HG03045 (cell line): ENCODE data around the gene CLEC1A.

Experiments
- ATAC-seq: cut with Tn5 transposase; IDR thresholded peaks from one replicate; pipeline ENCODE4 v1.9.1; 2021; ENCODE audit warnings: mild to moderate bottlenecking, moderate library complexity; ENCODE audit not compliant: unreplicated experiment

Gene CLEC1A

GRCh38 chr12:10098791-10099190 is at the start of gene CLEC1A:
Gene CLEC1A, minus strand, starts transcription at chr12:10098985. Its CDS starts 63 bp downstream, at chr12:10098922.
- no peak for ATAC-seq

DNA sequence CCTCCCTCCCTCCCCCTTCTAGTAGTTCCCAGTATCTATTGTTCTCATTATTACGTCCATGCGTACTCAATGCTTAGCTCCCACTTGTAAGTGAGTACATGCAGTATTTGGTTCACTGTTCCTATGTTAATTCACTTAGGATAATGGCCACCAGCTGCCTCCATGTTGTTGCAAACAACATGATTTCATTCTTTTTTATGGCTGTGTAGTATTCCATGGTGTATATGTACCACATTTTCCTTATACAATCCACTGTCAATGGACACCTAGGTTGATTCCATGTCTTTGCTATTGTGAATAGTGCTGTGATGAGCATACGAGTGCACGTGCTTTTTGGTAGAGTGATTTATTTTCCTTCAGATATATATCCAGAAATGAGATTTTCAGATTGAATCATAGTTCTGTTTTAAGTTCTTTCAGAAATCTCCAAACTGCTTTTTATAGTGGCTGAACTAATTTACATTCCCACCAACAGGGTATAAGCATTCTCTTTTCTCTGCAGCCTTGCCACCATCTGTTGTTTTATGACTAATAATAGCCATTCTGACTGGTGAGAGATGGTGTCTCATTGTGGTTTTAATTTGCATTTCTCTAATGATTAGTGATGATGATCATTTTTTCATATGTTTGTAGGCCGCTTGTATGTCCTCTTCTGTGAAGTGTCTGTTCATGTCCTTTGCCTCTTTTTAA is 49.1 kb upstream of the CLEC1A start:
- peak; percentile 82 for ATAC-seq

DNA sequence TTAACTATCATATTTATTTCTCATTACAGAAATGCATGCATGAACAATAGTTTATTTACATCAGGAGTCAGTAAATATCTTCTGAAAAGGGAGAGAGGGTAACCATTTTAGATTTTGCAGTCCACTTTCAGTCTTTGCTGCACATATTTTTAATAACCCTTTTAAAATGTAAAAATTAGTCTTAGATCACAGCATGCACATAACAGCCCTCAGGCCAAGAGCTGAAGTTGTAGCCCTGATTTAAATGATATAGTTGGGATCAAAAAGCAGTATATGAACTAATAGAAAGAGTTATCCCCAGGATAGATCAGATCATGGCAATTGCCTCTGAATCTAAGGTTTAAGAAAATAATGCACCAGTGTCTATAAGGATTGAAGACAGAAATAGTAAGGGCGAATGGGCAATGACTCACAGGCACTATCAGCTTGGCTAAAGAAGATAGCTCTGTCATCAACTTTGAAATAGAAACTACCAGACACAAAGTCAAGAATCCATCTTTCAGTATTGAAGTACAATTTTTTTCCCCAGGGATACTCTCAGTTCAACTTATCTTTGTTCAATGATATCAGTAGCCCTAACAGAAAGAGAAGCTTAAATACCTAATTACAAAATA is 44.3 kb upstream of the CLEC1A start:
- no peak for ATAC-seq

GRCh38 chr12:10140001-10140400 is 41.2 kb upstream of the CLEC1A start:
- ATAC-seq: no peak

- ATAC-seq: no peak
Observed at GRCh38 chr12:10136637-10137205, 37.9 kb upstream of the CLEC1A start.

DNA sequence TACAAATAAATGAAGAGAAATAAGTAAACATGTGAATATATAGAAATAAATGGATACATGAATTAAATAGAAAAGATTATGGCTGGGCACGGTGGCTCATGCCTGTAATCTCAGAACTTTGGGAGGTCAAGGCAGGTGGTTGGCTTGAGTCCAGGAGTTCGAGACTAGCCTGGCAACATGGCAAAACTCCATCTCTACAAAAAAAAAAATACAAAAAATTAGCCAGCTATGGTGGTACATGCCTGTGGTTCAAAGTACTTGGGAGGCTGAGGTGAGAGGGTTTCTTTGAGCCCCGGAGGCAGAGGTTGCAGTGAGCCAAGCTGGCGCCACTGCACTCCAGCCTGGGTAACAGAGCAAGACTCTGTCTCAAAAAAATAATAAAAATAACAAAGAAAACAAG is 36.3 kb upstream of the CLEC1A start:
- ATAC-seq: no peak

GRCh38 chr12:10132850-10133370 is 34.1 kb upstream of the CLEC1A start:
- no peak for ATAC-seq

DNA sequence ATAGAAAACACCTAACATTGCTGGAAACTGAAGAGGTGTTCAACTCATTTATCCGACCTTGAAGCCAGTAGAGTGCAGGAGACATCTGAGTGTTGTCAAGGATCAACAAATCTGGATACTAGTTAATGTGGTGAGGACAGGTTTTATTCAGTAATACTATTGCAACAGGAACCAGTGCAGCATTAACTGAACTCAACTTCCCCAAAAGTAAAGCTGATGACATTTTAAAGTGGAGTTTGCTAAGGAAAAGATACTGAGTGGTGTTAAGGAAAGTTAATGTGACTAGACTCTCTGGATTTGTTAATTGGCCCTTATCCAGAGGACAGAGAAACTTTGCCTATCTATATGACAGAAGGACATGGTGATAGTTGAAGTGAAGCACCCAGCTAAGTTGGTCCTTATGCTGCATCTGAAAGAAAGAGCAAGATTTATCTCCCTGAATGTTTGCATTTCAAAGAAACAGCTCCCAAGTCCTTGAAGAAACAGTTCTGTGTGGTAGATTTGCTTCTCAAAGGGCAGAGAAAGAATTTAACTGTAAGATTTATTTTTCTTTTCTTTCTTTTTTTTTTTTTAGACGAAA is 32.4 kb upstream of the CLEC1A start:
- no peak for ATAC-seq

DNA sequence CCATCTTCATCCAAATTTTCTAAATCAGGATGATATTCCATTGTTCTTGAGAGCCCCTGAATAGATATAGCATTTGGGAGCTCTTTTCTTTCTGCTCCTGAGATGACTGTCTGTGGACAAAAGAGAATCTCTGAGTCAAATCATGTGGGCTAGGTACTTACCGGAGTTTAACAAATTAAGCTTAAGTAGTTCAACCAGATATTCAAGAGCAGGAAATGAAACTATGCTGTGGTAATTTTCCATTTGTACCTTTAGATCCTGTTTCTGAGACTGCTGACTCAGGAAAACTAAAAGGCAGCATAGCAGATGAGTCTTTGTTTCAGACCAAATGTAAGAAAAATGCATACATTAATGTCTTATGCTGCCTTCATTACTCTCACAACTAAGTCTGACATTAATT is 31.3 kb upstream of the CLEC1A start, which contains the start of gene CLEC7A:
Gene CLEC7A, minus strand, starts transcription at position 158 of the 400 bp plus-strand sequence. Its CDS starts 117 bp downstream, at position 41.
- peak; percentile 75 for ATAC-seq

GRCh38 chr12:10128687-10129086 is 29.9 kb upstream of the CLEC1A start:
- no peak for ATAC-seq

DNA sequence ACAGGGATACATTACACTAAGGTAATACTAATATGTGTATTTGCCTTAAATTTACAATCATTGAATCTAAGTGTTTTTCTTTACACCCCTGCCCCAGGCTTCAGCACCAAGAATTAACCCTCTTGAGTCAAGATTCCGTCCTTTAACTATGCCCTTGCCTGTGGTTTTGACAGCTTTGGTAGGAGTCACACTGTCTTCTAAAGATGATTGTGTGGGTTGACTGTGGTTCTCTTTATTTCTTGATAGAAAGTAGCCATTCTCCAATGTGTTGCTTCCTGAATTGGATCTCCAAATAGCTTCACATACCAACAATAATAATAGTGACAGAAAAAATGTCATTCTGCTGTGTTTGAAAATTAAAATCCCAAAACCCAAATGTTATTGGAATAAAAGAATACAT is 27.6 kb upstream of the CLEC1A start:
- no peak for ATAC-seq

DNA sequence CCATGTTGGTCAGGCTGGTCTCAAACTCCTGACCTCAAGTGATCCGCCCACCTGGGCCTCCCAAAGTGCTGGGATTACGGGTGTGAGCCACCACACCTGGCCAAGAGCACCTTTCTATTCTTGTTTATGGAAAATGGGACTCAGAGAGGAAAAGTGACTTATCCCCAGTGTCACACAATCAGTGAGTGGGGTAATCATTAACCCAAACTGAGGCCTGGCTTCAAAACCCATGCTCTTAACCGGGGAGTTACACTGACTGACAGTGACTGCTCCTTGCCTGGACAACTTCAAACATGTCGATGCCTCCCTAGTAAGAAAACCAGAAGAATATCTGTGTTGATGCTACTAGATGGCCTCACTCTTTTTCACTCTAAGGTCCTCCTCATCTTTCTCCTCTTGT is 23.9 kb upstream of the CLEC1A start:
- no peak for ATAC-seq

DNA sequence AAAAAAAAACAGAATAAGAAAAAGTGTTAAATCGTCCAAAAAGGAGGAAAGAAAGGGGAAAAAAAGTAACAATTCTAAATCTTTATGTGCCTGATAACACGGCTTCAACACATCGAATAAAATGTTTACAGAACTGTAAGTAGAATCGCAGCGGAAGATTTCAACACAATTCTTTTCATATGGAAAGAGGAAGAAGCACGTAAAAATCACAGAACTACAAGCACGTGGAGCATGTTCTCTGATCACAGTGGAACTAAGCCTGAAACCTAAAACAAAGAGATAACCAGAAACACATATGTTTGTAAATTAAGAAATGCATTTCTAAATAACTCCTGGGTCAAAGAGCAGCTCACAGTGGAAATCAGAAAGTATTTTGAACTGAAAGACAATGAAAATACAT is 22.5 kb upstream of the CLEC1A start:
- ATAC-seq: no peak

DNA sequence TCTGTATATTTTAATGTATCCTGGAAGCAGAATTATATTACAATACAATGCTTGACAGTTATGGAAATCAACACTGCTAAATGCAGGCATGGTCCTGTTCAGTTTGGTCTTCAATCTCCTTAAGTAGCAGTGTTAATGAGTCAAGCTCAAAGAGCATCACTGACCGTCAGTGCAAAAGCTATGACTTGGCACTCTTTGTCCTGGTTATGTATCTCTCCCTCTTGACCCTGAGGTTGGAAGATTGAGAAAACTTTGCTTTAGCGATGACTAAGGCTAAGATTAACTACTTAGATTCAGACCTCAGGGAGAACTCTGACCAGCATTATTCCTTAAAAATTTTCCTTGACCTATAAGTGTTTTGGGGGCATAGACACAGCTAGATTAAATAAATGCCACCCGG is 20.3 kb upstream of the CLEC1A start:
- no peak for ATAC-seq

GRCh38 chr12:10115890-10116289 is 17.1 kb upstream of the CLEC1A start:
- ATAC-seq: no peak

- ATAC-seq: no peak
Observed at GRCh38 chr12:10115311-10115710, 16.5 kb upstream of the CLEC1A start.

- no peak for ATAC-seq
Observed at GRCh38 chr12:10113920-10114319, 15.1 kb upstream of the CLEC1A start.

- no peak for ATAC-seq
Observed at GRCh38 chr12:10113075-10113474, 14.3 kb upstream of the CLEC1A start.

GRCh38 chr12:10111451-10111850 is 12.7 kb upstream of the CLEC1A start:
- ATAC-seq: no peak

DNA sequence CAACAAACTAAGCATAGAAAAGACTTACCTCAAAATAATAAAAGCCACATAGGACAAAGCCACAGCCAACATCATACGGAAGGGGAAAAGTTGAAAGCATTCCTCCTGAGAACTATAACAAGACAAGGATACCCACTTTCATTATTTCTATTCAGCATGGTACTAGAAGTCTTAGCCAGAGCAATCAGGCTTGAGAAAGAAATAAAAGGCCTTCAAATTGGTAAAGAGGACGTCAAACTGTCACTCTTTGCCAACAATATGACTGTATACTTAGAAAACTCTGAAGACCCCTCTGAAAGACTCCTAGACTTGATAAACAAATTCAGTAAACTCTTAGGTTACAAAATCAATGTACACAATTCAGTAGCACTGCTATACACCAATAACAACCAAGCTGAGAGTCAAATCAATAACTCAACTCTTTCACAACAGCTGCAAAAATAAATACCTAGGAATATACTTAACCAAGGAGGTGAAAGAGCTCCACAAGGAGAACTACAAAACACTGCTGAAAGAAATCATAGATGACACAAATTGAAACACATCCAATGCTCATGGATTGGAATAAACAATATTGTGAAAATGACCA is 11.6 kb upstream of the CLEC1A start:
- ATAC-seq: no peak

GRCh38 chr12:10102322-10102721 is 3.5 kb upstream of the CLEC1A start:
- no peak for ATAC-seq
